K562 (cell line): ENCODE results near the gene RBFOX2.

Source experiments
- ASH1L ChIP-seq: fragments of 450-650 bp; IDR thresholded peaks from 2 replicates; pipeline ENCODE4 v1.6.1; 2018; ENCODE audit warnings: borderline replicate concordance, mild to moderate bottlenecking, low read depth; ENCODE audit not compliant: partially characterized antibody
- BCLAF1 ChIP-seq, 2 experiments: fragments of 450-650 bp in 1 of 2; IDR thresholded peaks; 2 replicates each; pipeline ENCODE4 v1.6.1; 2011 to 2017; ENCODE audit warnings: low read depth in 2 of 2, antibody characterized with exemption in 1 of 2, borderline replicate concordance in 1 of 2, low read length in 1 of 2, mild to moderate bottlenecking in 1 of 2, mixed read lengths in 1 of 2; ENCODE audit not compliant: control insufficient read depth in 1 of 2
- CTBP1 ChIP-seq: fragments of 450-650 bp; IDR thresholded peaks from 2 replicates; pipeline ENCODE4 v1.6.1; 2016; ENCODE audit warnings: borderline replicate concordance
- CTCF ChIP-seq, 3 experiments: IDR thresholded peaks in 2 of 3; conservative IDR thresholded peaks in 1 of 3; 2 replicates each; pipeline ENCODE4 v1.5.1; 2011 to 2012; ENCODE audit warnings: low read length in 3 of 3, mild to moderate bottlenecking in 3 of 3, control low read depth in 2 of 3, improper control_type of control experiment in 1 of 3, inconsistent platforms in 1 of 3, low read depth in 1 of 3, mixed read lengths in 1 of 3, moderate library complexity in 1 of 3; ENCODE audit not compliant: insufficient read depth in 2 of 3
- ESRRA ChIP-seq: fragments of 450-650 bp; IDR thresholded peaks from 2 replicates; pipeline ENCODE4 v1.6.1; 2014; ENCODE audit warnings: low read depth, mild to moderate bottlenecking, moderate library complexity, borderline replicate concordance

- TF ChIP-seq CTCF (IDR thresholded peaks at IDR 0.05 in 2 of 3, conservative IDR thresholded peaks at IDR 0.05 in 1 of 3; ENCODE audit: insufficient read depth in 2 of 3, low read depth in 1 of 3, low read length in 3 of 3) (no peak), CTBP1 (no peak), ASH1L (no peak), BCLAF1 (IDR thresholded peaks at IDR 0.05; ENCODE audit: borderline replicate concordance in 1 of 2, control insufficient read depth in 1 of 2, low read depth in 2 of 2, low read length in 1 of 2) (no peak), ESRRA (no peak)
These were observed 6.5 kb downstream of the RBFOX2 start for GRCh38 chr22:36022162-36022561.
